Fibroblast of lung (primary cell): ENCODE measurements around the gene FASTK.

Source experiments
- CTCF ChIP-seq, 2 donors: IDR thresholded peaks in 1 of 2; conservative IDR thresholded peaks in 1 of 2; 1 replicate in 1 of 2; 2 replicates in 1 of 2; pipeline ENCODE4 v1.5.1; 2011 to 2012; ENCODE audit warnings: low read length in 2 of 2, control low read depth in 1 of 2, inconsistent platforms in 1 of 2, low read depth in 1 of 2, mild to moderate bottlenecking in 1 of 2
- EZH2 ChIP-seq: IDR thresholded peaks from 2 replicates; pipeline ENCODE4 v1.5.1; 2012; ENCODE audit warnings: low read length, control low read depth, mild to moderate bottlenecking; ENCODE audit errors: missing control alignments

- peak in 1 of 2 donors; percentile 5 for TF ChIP-seq CTCF (conservative IDR thresholded peaks at IDR 0.05 in 1 of 2, IDR thresholded peaks at IDR 0.05 in 1 of 2; ENCODE audit: low read depth in 1 of 2, low read length in 2 of 2)
- TF ChIP-seq EZH2 = no peak
These were observed 20.0 kb downstream of the FASTK start for GRCh38 chr7:151060416-151061212.
